Measurements from ENCODE around the gene RELN. TPM values are rescaled to one million over a fixed set of nuclear protein-coding genes. Genes with fewer than 3 reads are reported as not detected.

Gene RELN
- polyA plus RNA-seq, 1 donor (not counting 4 experiments of a cell fraction or from before 2014, with no cell fraction given) = not detected

GRCh38 chr7:103993551-103993950 lies 4.1 kb upstream of the RELN start:
- dilution Hi-C loops (cut with MboI; ENCODE audit: extremely low pct_ligation_motif_present, low sequenced_read_pairs) = no loop called here
- no peak for FAIRE-seq

DNA sequence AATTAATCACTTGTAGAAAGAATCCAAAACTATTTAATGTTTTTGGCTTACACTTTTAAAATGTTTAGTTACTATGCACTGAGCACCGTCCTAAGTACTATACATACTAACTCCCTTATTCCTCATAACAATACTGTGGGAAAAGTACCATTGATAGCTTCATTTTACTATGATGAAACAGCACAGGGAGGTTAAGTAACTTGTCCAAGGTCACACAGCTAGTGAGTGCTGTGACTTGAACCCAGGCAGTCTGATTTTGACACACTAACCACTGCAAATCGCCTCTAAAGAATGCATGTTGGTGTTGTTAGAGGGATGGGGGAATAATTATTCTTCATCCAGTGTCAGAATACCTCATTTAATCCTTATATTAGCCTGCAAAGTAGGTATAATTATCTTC lies 1.9 kb upstream of the RELN start:
- DNase-seq (ENCODE audit: low read depth, low spot score) (no peak), FAIRE-seq (no peak)
- Histone ChIP-seq H3K9me1 (ENCODE audit: control insufficient read depth, extremely low read depth, insufficient read depth, low read length) (no peaks in the 10 kb centered on the region), H3K27ac (ENCODE audit: control insufficient read depth, insufficient read depth, low read length) (no peak overlapping the region), H3K9ac (ENCODE audit: control insufficient read depth, extremely low read depth, insufficient read depth, low read length) (no peak overlapping the region), H3K4me3 (ENCODE audit: control insufficient read depth in 2 of 3, extremely low read depth in 1 of 3, insufficient read depth in 2 of 3, low read depth in 1 of 3, low read length in 3 of 3) (no peak overlapping the region), H3K27me3 (ENCODE audit: control insufficient read depth, extremely low read depth, insufficient read depth, low read length) (peaks cover 49% of the 10 kb centered on the region), H3K4me2 (ENCODE audit: control insufficient read depth, extremely low read depth, insufficient read depth, low read depth, low read length) (no peak overlapping the region), H2AFZ (ENCODE audit: control insufficient read depth, low read length) (no peak overlapping the region), H4K20me1 (ENCODE audit: control insufficient read depth, extremely low read depth, insufficient read depth, low read length) (no peaks in the 10 kb centered on the region), H3K4me1 (ENCODE audit: control insufficient read depth, extremely low read depth, insufficient read depth, low read length) (no peaks in the 10 kb centered on the region), H3K9me3 (ENCODE audit: control insufficient read depth, low read depth, low read length) (no peaks in the 10 kb centered on the region), H3K36me3 (ENCODE audit: control insufficient read depth in 2 of 2, extremely low read depth in 1 of 2, insufficient read depth in 2 of 2, low read length in 2 of 2) (no peaks in the 10 kb centered on the region), H3K79me2 (ENCODE audit: control insufficient read depth, insufficient read depth, low read length) (no peaks in the 10 kb centered on the region)
- TF ChIP-seq, protein P1, sequence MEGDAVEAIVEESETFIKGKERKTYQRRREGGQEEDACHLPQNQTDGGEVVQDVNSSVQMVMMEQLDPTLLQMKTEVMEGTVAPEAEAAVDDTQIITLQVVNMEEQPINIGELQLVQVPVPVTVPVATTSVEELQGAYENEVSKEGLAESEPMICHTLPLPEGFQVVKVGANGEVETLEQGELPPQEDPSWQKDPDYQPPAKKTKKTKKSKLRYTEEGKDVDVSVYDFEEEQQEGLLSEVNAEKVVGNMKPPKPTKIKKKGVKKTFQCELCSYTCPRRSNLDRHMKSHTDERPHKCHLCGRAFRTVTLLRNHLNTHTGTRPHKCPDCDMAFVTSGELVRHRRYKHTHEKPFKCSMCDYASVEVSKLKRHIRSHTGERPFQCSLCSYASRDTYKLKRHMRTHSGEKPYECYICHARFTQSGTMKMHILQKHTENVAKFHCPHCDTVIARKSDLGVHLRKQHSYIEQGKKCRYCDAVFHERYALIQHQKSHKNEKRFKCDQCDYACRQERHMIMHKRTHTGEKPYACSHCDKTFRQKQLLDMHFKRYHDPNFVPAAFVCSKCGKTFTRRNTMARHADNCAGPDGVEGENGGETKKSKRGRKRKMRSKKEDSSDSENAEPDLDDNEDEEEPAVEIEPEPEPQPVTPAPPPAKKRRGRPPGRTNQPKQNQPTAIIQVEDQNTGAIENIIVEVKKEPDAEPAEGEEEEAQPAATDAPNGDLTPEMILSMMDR (optimal IDR thresholded peaks at IDR 0.05 in 1 of 3, IDR thresholded peaks at IDR 0.05 in 1 of 3, conservative IDR thresholded peaks at IDR 0.05 in 1 of 3; ENCODE audit: extremely low read depth in 1 of 3, insufficient read depth in 2 of 3, low read length in 3 of 3) = no peak
- no peak for TF ChIP-seq EZH2 (IDR thresholded peaks at IDR 0.05; ENCODE audit: low read length)
- dilution Hi-C loops (cut with MboI; ENCODE audit: extremely low pct_ligation_motif_present, low sequenced_read_pairs) = no loop called here

More at GRCh38 chr7:103993551-103993950, 4.1 kb upstream of the RELN start:
- Histone ChIP-seq H3K4me1 (ENCODE audit: control insufficient read depth, extremely low read depth, insufficient read depth, low read length) (no peaks in the 10 kb centered on the region), H3K9ac (ENCODE audit: control insufficient read depth, extremely low read depth, insufficient read depth, low read length) (no peak overlapping the region), H3K27me3 (ENCODE audit: control insufficient read depth, extremely low read depth, insufficient read depth, low read length) (peaks cover 35% of the 10 kb centered on the region), H3K9me3 (ENCODE audit: control insufficient read depth, low read depth, low read length) (no peaks in the 10 kb centered on the region), H3K27ac (ENCODE audit: control insufficient read depth, insufficient read depth, low read length) (no peak overlapping the region), H3K36me3 (ENCODE audit: control insufficient read depth in 2 of 2, extremely low read depth in 1 of 2, insufficient read depth in 2 of 2, low read length in 2 of 2) (no peaks in the 10 kb centered on the region), H3K4me2 (ENCODE audit: control insufficient read depth, extremely low read depth, insufficient read depth, low read depth, low read length) (no peak overlapping the region), H3K4me3 (ENCODE audit: control insufficient read depth in 2 of 3, extremely low read depth in 1 of 3, insufficient read depth in 2 of 3, low read depth in 1 of 3, low read length in 3 of 3) (no peak overlapping the region), H4K20me1 (ENCODE audit: control insufficient read depth, extremely low read depth, insufficient read depth, low read length) (no peaks in the 10 kb centered on the region), H3K79me2 (ENCODE audit: control insufficient read depth, insufficient read depth, low read length) (no peaks in the 10 kb centered on the region), H2AFZ (ENCODE audit: control insufficient read depth, low read length) (no peak overlapping the region), H3K9me1 (ENCODE audit: control insufficient read depth, extremely low read depth, insufficient read depth, low read length) (no peaks in the 10 kb centered on the region)
- no peak for TF ChIP-seq EZH2 (IDR thresholded peaks at IDR 0.05; ENCODE audit: low read length)
- TF ChIP-seq, protein P1 (optimal IDR thresholded peaks at IDR 0.05 in 1 of 3, IDR thresholded peaks at IDR 0.05 in 1 of 3, conservative IDR thresholded peaks at IDR 0.05 in 1 of 3; ENCODE audit: extremely low read depth in 1 of 3, insufficient read depth in 2 of 3, low read length in 3 of 3) = no peak
- DNase-seq (ENCODE audit: low read depth, low spot score) = no peak

Measured in keratinocyte (primary cell).